OCI-LY1 (cell line): Measurements from ENCODE around the gene RIPK3.

ENCODE experiments used
- H2AFZ ChIP-seq: fragments of 200-600 bp; sonication (generic), shearing (Covaris generic); 2 replicates; pipeline ENCODE4 v1.6.0; 2014; ENCODE audit warnings: antibody characterized with exemption, mild to moderate bottlenecking, low read length
- H3F3A ChIP-seq: fragments of 200-600 bp; sonication (generic), shearing (Covaris generic); 2 replicates; pipeline ENCODE4 v1.6.0; 2014; ENCODE audit warnings: mild to moderate bottlenecking, antibody characterized with exemption, low read length, moderate library complexity; ENCODE audit not compliant: insufficient read depth
- H3K27ac ChIP-seq: fragments of 200-600 bp; sonication (generic); 2 replicates; pipeline ENCODE4 v1.5.1; 2014; ENCODE audit warnings: low read length, mixed run types, mild to moderate bottlenecking, low read depth; ENCODE audit not compliant: poor library complexity, severe bottlenecking
- H3K27me3 ChIP-seq: fragments of 200-600 bp; sonication (generic); 2 replicates; pipeline ENCODE4 v1.6.0; 2014; ENCODE audit warnings: antibody characterized with exemption, mild to moderate bottlenecking, low read length, moderate library complexity; ENCODE audit not compliant: insufficient read depth
- H3K36me3 ChIP-seq: fragments of 200-600 bp; sonication (generic); 2 replicates; pipeline ENCODE4 v1.6.1; 2014; ENCODE audit warnings: mild to moderate bottlenecking, antibody characterized with exemption, low read length, moderate library complexity, mixed read lengths; ENCODE audit not compliant: insufficient read depth
- H3K4me1 ChIP-seq: fragments of 200-600 bp; sonication (generic); 2 replicates; pipeline ENCODE4 v1.5.1; 2014; ENCODE audit warnings: mild to moderate bottlenecking, low read length, moderate library complexity; ENCODE audit not compliant: insufficient read depth, severe bottlenecking
- H3K4me2 ChIP-seq: fragments of 200-600 bp; sonication (generic), shearing (Covaris generic); 2 replicates; pipeline ENCODE4 v1.6.1; 2014; ENCODE audit warnings: low read length
- H3K4me3 ChIP-seq: fragments of 200-600 bp; sonication (generic); 2 replicates; pipeline ENCODE4 v1.5.1; 2014; ENCODE audit warnings: low read length, low read depth, mild to moderate bottlenecking, mixed read lengths; ENCODE audit not compliant: poor library complexity, severe bottlenecking
- H3K79me2 ChIP-seq: fragments of 200-600 bp; shearing (Covaris generic); 2 replicates; pipeline ENCODE4 v1.6.1; 2016; ENCODE audit warnings: mixed run types, low read length, mixed read lengths; ENCODE audit not compliant: insufficient read depth
- H3K9ac ChIP-seq: fragments of 200-600 bp; sonication (generic), shearing (Covaris generic); 2 replicates; pipeline ENCODE4 v1.6.1; 2014; ENCODE audit warnings: mild to moderate bottlenecking, low read length, mixed read lengths
- H3K9me2 ChIP-seq: fragments of 200-600 bp; sonication (generic), shearing (Covaris generic); 2 replicates; pipeline ENCODE4 v1.6.1; 2014; ENCODE audit warnings: low read depth, mild to moderate bottlenecking, low read length, mixed read lengths
- H3K9me3 ChIP-seq: fragments of 200-600 bp; shearing (Covaris generic); 2 replicates; pipeline ENCODE4 v1.6.1; 2014; ENCODE audit warnings: low read length, mixed read lengths
- H4K20me1 ChIP-seq: fragments of 200-600 bp; sonication (generic), shearing (Covaris generic); 2 replicates; pipeline ENCODE4 v1.6.0; 2016; ENCODE audit warnings: mild to moderate bottlenecking, low read length; ENCODE audit not compliant: insufficient read depth
- EZH2 ChIP-seq: fragments of 200-600 bp; sonication (generic), shearing (Covaris generic); IDR thresholded peaks from 2 replicates; pipeline ENCODE4 v1.8.0; 2017; ENCODE audit warnings: borderline replicate concordance, mixed run types, mild to moderate bottlenecking, antibody characterized with exemption, low read length, moderate library complexity, mixed read lengths
- TF ChIP-seq, protein P1 (sequence below): fragments of 200-600 bp; sonication (generic), shearing (Covaris generic); IDR thresholded peaks from 2 replicates; pipeline ENCODE4 v1.5.1; 2017; ENCODE audit warnings: mild to moderate bottlenecking, antibody characterized with exemption, low read length, moderate library complexity, mixed read lengths

The RIPK3 gene

DNA sequence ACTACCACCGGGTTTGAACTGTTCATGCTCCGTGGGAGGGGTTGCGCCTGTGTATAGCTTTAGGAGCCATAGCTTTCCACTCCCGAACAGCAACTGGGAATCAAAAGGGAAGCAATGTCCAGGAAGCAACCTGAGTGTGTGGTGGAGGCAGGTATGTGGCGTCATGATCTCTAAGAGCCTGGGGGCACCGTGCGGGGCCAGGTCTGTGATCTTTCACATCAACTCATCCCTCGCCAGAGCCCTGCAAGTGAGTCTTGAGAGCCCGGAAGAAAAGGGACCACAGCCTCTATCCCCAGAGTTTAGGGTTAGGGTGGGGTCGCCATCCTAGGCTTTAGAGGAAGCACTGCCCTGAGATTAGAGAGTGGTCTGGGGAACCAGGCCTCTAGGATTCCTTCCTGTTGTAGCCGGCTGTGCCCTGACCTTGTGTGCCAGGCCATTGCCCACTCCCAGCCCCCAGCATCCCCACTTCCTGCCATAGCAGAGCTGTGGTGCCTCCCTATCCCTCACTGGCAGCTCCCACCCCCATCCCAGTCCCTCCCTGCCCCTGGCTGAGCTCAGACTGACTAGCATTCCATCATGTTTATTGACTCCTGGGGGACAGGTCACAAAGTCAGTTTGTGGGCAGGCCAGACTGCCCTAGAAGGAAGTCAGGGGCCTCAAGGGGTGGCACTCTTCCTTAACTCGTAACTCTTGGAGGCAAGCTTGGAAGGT is 4.2 kb downstream of the RIPK3 start:
- Histone ChIP-seq H3K4me3 (no peak overlapping the region), H3K4me1 (peaks cover 40% of the 10 kb centered on the region), H3K79me2 (no peaks in the 10 kb centered on the region), H3K27ac (no peak overlapping the region), H3K9me3 (no peaks in the 10 kb centered on the region), H3F3A (no peaks in the 10 kb centered on the region), H3K36me3 (peaks cover 19% of the 10 kb centered on the region; the same call in 1 of the 2 replicates), H3K4me2 (no peak overlapping the region), H3K9me2 (no peaks in the 10 kb centered on the region), H3K9ac (no peak overlapping the region), H4K20me1 (no peaks in the 10 kb centered on the region), H2AFZ (no peak overlapping the region), H3K27me3 (0 out of 2 replicates have a peak, but pooled peaks cover 5% of the 10 kb centered on the region)
- TF ChIP-seq, protein P1, sequence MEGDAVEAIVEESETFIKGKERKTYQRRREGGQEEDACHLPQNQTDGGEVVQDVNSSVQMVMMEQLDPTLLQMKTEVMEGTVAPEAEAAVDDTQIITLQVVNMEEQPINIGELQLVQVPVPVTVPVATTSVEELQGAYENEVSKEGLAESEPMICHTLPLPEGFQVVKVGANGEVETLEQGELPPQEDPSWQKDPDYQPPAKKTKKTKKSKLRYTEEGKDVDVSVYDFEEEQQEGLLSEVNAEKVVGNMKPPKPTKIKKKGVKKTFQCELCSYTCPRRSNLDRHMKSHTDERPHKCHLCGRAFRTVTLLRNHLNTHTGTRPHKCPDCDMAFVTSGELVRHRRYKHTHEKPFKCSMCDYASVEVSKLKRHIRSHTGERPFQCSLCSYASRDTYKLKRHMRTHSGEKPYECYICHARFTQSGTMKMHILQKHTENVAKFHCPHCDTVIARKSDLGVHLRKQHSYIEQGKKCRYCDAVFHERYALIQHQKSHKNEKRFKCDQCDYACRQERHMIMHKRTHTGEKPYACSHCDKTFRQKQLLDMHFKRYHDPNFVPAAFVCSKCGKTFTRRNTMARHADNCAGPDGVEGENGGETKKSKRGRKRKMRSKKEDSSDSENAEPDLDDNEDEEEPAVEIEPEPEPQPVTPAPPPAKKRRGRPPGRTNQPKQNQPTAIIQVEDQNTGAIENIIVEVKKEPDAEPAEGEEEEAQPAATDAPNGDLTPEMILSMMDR, result no peak
- TF ChIP-seq EZH2, result no peak

DNA sequence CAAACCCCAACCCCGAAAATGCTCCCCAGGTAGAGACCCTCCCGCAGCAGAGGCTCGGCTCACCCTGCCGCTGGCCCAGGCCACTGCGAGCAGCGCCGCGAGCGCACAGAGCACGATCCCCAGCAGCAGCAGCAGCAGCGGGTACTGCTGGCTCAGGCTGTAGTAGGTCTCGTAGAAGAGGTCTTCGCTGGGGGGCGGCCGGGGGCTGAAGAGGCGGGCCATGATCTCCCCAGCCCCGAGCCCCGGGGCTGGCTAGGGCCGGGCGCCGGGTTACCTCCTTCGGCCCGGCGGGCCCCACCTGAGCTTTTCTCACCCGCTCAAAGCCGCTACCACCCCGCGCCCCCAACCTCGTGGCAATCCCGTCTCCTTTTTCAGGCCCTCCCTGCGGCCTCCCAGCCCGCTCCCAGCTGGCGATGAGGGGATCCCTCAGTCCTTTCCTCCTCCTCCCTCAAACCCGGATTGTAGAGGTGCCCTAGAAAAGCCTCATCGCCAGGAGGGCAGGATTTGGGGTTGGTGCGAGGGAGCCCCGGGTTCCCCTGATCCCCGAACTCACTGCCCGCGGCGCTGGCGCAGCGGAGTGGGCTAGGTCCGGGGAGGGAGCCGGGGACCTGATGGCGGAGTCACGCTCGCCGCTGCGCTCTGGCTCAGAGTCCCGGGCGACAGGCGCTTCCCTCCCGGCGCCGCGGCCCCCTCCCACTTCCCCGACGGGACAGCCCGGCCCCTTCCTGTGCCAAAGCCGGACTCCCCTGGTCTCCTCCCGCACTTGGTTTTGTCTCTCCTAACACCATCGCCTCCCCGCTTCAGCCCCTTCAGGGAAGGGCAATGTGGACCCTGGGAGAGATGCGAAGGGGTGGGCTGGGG is 5.1 kb downstream of the RIPK3 start, which contains the start of gene ADCY4:
ADCY4 (minus strand) TSS at position 641 of the 861 bp plus-strand sequence; CDS start at position 222, 419 bp downstream.
- H3K9me3 ChIP-seq, result no peaks in the 10 kb centered on the region
- 0 out of 2 replicates have a peak, but pooled peaks cover 5% of the 10 kb centered on the region for H3K27me3 ChIP-seq
- H3K9ac ChIP-seq, result no peak within 1 kb of the TSS
- no peak for TF ChIP-seq EZH2
- TF ChIP-seq, protein P1, result no peak
- peak within 1 kb of the TSS; percentile 41; the same call in 1 of the 2 replicates for H3K4me2 ChIP-seq
- no peak within 1 kb of the TSS for H3K27ac ChIP-seq
- H4K20me1 ChIP-seq, result no peaks in the 10 kb centered on the region
- H3K4me1 ChIP-seq, result peaks cover 35% of the 10 kb centered on the region
- no peaks in the 10 kb centered on the region for H3K79me2 ChIP-seq
- no peaks in the 10 kb centered on the region for H3K9me2 ChIP-seq
- peaks cover 19% of the 10 kb centered on the region; the same call in 1 of the 2 replicates for H3K36me3 ChIP-seq
- H3F3A ChIP-seq, result no peaks in the 10 kb centered on the region
- H2AFZ ChIP-seq, result no peak within 1 kb of the TSS
- no peak within 1 kb of the TSS for H3K4me3 ChIP-seq

- Histone ChIP-seq H4K20me1 (no peaks in the 10 kb centered on the region), H3K27ac (no peak overlapping the region), H3K4me2 (peak overlapping the region; percentile 85), H3K36me3 (peaks cover 10% of the 10 kb centered on the region; the same call in 1 of the 2 replicates), H3K9me2 (no peaks in the 10 kb centered on the region), H3K4me3 (peak overlapping the region; percentile 54), H3F3A (no peaks in the 10 kb centered on the region), H3K9ac (no peak overlapping the region; the same call in 1 of the 2 replicates), H3K27me3 (0 out of 2 replicates have a peak, but pooled peaks cover 5% of the 10 kb centered on the region), H3K9me3 (no peaks in the 10 kb centered on the region), H3K4me1 (peaks cover 26% of the 10 kb centered on the region), H2AFZ (no peak overlapping the region), H3K79me2 (no peaks in the 10 kb centered on the region)
- TF ChIP-seq, protein P1, result peak; percentile 94
- no peak for TF ChIP-seq EZH2
Observed at GRCh38 chr14:24332268-24332993, 7.4 kb downstream of the RIPK3 start.
